ENCODE results near the gene CD34.
A peak's percentile ranks its signal among the peaks of the same experiment; 100 is the strongest.

CD34 gene

GRCh38 chr1:207850621-207851407, 60.1 kb downstream of the CD34 start:
- DNase-seq: no peak

DNA sequence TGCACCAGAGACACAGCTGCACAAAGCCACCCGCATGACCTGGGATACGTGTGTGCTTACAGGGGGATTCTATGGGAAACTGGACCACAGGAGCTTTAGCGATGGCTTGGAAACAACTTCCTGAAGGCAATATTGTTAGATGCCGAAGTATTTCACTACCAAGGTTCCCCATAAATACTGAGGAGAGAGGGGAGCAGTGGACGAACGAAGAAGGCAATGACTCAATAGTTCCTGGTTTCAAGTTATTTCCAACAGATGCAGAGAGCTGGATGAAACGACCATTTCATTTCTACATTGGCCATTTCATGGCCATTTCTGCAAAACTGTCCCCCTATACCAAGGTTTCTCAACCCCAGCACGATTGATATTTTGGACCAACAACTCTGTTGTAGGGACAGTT, 61.3 kb downstream of the CD34 start:
- no peak for DNase-seq

DNA sequence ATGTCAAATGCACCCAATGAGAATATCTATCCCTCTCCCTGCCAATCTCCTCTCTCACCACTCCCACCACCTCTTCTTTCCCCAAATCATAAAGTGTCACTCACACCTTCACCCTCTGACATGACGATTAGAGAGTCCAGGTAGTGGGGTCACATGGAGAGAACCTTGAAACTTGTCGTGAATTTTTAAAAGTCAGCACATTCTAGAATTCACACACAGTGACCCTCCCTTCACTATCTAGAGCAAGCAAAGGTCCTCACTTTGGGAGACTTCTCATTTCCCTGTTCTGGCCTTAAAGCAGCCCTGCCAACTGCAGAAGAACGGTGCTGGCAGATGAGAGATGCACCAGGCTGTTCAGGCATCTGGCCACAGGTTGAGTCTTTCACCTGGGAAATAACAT, 61.9 kb downstream of the CD34 start:
- DNase-seq: no peak

DNA sequence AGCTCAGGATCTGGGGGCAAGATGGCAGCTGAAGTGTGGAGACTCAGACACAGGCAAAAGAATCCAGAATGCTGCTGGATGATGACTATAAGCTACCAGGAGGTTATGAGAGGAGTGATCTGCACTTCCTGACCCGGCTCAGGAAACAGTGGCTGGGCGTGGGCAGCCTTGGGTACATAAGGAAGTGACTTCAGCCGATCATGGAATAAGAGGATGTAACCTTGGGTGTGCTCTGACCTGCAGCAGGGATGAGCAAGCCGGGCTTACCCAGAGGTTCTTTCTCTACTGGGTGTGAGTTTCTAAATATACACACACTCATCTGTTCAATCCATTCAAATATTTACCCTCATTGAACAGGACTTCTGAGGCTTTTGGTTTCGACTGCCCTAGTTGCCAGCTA, 62.7 kb downstream of the CD34 start:
- DNase-seq: peak; percentile 74

DNA sequence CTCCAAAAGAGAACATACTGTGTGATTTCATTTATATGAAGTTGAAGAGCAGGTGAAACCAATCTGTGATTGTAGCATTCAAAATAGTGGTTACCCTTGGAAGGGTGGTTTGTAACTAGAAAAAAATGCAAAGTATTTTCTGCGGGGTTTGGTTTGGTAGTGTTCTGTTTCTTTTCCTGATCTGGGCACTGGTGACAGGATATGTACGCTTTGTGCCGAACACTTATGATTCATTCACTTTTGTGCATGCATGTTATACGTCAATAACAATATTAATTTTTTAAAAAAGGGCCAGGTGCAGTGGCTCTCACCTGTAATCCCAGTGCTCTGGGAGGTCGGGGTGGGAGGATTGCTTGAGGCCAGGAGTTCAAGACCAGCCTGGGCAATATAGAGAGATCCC, 63.8 kb downstream of the CD34 start:
- DNase-seq: no peak

- DNase-seq: no peak
Measured at GRCh38 chr1:207845109-207845508, 65.8 kb downstream of the CD34 start.

- DNase-seq: no peak
Measured at GRCh38 chr1:207844371-207844770, 66.6 kb downstream of the CD34 start.

- DNase-seq: no peak
Measured at GRCh38 chr1:207842506-207842905, 68.4 kb downstream of the CD34 start.

DNA sequence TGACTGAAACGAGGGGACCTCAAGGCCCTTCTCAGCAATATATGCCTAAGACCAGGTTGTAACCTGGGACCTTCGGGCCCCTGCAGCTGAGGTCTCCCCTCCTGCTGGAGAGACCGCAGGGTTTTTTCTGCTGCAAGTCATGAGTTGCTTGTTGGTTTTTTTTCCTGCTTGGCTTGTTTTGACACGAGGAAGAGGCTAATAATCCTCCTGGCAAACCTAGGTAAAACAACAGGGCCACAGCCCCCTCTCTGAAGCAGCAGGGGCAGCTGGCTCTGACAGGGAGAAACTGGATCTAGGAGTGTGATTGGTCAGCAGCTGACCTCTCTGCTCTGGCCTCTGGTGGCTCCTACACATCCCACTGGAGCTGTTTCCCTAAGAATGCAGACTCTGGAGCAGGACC, 69.0 kb downstream of the CD34 start:
- no peak for DNase-seq

- no peak for DNase-seq
Measured at GRCh38 chr1:207841293-207841692, 69.6 kb downstream of the CD34 start.

- DNase-seq: no peak
Measured at GRCh38 chr1:207840380-207840779, 70.5 kb downstream of the CD34 start.

DNA sequence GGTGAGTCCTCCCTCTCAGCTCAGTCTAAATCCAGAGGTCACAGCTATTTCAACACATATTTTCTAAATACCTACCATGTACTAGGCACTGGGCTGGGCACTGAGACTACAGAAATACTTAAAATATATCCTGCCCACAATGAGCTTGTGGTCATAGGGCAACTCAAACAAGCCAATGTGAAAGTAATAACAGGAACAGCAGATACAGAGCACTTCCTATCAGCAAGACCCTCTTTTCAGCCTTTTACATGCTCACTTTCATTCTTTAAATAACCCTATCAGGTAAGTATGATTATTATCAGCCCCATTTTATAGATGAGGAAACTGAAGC, 71.9 kb downstream of the CD34 start:
- DNase-seq: no peak

DNA sequence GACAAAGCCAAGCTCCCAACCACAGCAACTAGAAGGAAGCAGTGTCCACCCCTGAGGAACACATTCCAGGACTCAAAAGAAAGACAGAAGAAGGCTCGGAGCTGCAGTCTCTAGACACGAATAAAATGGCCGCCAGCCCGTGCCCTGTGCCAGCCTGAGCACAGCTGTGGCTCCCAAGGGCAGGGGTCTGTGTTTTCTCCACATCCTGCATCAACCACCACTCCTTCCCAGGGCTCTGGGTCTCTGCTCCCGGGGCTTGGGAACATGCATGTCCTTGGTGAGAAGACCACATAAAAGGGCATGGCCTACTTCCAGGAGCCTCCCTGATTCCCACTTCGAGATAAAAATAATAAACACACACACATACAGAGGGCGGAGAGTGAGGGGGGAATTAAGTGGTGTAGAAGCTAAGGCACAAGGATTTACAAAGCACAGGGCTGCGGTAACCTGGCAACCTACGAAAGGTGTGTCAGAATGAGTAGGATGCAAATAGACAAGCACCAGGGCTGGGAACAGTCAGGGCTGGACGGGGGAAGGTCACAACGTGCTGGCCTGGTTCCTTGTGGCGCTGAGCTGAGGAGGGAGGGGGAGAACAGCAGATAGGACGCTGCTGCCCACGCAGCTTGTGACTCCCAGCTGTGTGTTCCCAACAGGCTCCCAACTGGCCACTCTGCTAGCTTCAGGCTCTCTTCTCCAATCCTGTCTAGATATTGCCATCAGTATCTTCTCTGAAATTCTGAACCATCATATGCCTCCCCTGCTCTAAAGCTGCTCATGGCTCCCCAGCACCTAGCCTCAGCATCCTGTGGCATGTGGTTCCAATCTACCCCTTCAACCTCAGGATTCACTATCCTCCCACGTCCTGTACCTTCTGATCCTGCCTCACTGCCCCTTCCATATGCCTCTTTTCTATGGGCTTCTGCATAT, 72.5 kb downstream of the CD34 start:
- DNase-seq: no peak

GRCh38 chr1:207837673-207838072, 73.3 kb downstream of the CD34 start:
- DNase-seq: no peak

GRCh38 chr1:207836591-207837347, 74.2 kb downstream of the CD34 start:
- DNase-seq: no peak

GRCh38 chr1:207835958-207836357, 75.0 kb downstream of the CD34 start:
- no peak for DNase-seq

DNA sequence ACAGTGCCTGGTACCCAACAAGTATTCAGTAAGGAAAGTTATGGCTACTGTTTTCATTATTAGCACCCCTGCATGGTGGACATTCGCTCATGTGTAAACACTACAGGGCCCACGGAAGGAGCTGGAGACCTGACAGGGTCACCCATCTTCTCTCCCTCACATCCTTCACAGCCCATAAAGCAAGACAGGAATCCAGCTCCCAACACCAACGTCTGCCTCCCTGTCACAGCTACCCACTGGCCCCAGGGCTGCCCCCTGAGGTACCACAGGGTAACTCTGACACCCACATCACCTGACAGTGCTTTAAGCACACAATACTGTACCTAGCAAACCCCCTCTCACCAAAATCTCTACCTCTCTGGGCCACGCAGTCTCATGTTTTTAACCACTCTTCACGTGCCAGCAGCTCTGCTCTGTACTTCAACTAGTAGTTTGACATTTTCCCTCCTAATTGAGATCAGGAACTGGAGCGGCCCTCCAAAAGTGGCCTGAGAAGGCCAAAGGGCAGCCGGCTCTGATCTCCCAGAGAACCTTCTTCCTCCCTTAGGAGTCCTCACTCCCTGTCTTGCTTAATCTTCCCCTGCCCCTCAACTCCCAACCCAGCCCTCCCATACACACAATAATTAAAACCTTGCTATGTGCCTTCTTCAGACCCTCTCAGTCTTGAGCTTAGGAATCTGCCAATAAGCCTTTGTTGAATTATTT, 76.8 kb downstream of the CD34 start:
- DNase-seq: no peak

GRCh38 chr1:207833381-207833780, 77.5 kb downstream of the CD34 start:
- DNase-seq: no peak

DNA sequence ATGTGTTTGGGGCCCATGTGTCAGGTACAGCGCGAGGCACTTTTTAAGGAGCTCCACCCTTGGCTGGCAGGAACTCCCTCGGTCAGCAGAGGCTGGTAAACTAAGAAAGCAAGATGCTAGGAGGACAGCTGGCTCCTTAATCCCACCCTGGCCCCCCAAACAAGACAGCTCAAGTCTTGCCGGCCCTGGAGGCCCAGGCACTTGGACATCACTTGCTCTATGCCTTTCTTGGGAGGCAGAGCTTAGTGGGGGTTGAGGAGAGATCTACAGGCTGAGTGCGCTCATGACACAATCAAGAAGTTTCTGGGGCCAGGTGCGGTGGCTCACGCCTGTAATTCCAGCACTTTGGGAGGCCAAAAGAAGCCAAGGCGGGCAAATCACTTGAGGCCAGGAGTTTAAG, 78.1 kb downstream of the CD34 start:
- no peak for DNase-seq

GRCh38 chr1:207831517-207832327, 79.2 kb downstream of the CD34 start:
- DNase-seq: peak; percentile 67
